Measurements from ENCODE around the gene RPL11. TPM values are rescaled to one million over a fixed set of nuclear protein-coding genes. Genes with fewer than 3 reads are reported as not detected.
"Not testable (repeated sequence)": the region's sequence is repeated elsewhere in the genome, so short reads cannot be mapped to it uniquely, and the experiment has no call there.

The RPL11 gene
- total RNA-seq, result 1,530 TPM

DNA sequence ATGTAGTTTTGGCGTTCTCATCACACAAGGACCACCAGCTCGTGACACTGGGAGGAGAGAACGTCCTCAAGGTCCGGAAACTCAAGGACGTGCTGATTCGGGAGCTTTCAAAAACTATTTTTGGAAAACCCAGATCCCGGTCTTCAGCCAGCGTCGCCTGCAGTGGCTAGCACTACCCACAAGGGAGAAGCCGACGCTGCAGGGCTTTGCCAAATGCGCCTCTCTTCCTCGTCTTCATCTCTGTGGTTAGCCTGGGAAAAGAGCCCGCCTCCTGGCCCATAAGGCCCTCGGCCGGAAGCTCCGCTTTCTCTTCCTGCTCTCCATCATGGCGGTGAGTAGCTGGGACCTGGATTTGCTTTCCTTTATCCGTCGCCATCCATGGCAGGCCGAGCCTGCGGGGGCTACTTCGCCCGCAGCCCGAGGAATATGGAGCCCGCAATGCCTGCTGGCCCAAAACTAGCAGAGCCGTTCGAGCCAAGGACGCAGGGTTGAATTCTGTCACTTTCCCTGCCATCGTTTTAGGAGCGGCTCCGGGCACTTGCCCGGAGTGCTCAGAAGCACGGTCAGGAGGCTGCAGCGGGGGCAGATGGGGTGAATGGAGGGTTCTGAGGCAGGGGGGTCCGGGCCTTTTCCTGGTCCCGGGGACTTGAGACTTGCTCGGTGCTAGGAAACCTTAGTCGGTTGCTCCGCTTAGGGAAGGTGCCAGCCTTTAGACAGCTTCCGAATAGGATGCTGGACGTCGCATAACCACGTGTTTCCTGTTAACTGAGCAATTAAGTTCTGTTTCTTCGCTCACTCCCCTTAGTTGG lies at the start of gene RPL11:
RPL11 (plus strand) TSS at position 308 of the 809 bp plus-strand sequence; CDS start at position 326, 18 bp downstream.
- DNase-seq, result peak; percentile 96

DNA sequence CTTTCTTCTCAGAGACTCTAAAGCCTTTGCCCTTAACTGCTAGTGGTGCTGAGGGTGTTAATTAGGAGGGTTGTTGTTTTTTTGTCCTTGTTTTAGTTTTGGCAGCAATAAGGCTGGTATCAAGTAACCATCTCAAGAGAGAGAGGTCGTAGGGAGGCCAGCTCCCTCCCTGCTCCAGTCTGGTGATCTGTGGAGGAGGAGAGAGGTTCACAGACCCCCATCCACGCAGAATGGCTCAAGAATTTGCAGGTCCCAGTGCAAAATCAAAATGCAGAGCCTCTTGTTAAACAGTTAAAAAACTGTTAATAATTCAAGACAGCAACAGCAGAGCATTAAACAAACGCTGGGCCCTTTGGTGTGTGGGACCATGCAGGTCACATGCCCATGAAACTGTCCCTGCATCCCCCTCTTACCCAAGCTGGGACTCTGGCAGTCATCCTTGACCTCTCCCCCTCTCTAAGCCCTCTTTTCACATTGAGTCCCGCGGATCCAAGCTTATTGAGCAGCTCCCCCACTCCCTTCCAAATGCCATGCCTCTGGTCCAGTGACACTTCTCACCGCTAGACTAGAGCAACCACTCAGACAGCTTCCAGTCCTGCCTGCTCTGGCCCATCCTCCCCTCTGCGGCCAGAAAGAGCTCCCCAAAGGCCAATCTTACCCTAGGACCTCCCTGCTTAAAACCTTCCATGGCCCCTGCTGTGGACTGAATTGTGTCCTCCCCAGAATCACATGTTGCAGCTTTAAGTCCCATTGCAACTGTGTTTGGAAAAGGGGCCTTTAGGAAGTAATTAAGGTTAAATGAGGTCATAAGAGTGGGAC lies 47.7 kb upstream of the RPL11 start:
- DNase-seq, result no peak

DNA sequence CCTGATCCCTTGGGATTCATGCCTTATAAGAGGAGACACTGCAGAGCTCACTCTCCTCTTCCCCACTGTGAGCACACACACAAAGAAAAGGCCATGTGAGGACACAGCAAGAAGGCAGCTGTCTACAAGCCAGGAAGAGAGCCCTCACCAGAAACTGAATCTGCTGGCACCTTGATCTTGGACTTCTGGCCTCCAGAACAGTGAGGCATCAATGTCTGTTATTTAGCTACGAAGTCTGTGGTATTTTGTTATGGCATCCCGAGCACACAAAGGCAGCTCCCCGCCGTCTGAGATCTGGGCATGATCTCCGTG lies 47.1 kb upstream of the RPL11 start:
- no peak for DNase-seq

DNA sequence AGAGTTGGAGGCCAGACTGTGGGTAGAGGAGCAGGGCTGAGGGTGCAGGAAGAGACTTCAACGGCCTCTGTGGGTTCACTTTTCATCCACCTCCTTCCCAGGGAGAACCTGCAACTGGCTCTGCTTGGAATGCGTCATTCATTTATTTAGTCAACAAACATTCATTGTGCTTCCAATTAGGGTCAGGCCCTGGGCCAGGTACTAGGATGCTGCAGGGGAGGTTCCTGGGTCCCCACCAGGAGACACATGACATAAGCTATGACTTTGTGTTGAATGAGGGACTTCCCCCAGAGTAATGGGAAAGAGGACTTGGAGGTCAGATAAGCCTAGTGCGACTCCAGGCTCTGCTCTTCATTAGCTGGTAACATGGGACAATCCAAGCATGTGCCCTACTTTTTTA lies 46.3 kb upstream of the RPL11 start:
- DNase-seq, result no peak

DNA sequence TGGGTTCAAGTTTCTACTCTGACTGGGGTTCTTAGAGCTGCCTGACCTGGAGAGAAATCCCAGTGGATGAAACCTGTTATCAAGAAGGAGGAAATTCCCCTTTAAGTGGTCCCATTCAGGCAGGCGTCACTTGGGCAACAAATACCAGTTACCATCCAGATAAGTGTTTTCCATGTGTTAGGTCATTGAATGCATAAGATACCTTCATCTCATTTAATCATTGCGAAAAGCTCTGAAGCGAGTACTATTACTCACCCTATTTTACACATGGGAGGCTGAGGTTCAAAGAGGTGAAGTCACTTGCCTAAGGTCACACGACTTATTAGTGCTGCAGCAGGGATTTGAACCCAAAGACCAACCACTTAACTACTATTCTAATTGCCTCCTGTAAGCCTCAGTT lies 45.5 kb upstream of the RPL11 start:
- DNase-seq, result no peak

DNA sequence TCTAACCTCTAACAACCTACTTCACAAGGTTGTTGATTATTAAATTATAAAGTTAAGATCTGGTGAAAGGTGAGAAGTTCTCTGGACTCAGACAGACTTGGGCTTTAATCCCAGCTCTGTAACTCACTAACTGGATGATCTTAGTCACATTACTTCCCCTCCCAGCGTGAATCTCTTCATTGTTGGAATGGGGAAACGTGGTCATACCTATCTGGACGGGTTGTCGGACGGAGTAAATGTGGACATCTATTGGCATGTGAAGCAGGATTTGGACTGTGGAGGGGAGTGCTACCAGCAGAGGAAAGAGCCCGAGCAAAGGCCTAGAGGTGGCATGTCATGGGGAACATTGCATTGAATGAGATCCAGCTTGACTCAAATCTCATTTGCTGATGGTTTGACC lies 45.1 kb upstream of the RPL11 start:
- no peak for DNase-seq

DNA sequence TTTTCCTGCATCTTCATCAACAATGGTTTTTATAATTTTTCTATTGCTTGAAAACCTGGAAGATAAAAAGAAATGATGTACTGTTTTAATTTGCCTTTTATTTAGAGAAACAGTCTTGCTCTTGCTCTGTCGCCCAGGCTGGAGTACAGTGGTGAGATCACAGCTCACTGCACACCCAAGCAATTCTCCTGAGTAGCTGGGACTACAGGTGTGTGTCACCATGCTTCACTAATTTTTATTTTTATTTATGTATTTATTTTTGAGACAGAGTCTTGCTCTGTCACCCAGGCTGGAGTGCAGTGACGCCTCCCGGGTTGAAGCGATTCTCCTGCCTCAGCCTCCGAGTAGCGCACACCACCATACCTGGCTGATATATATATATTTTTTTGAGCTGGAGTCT lies 43.0 kb upstream of the RPL11 start:
- DNase-seq, result no peak

DNA sequence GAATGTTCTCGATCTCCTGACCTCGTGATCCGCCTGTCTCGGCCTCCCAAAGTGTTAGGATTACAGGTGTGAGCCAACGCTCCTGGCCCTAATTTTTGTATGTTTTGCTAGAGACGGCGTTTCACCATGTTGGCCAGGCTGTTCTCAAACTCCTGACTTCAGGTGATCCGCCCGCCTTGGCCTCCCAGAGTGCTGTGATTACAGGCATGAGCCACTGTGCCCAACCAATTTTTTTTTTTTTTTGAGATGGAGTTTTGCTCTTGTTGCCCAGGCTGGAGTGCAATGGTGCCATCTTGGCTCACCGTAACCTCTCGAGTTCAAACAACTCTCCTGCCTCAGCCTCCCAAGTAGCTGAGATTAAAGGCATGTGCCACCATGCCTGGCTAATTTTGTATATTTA lies 42.4 kb upstream of the RPL11 start:
- DNase-seq, result not testable (repeated sequence)

DNA sequence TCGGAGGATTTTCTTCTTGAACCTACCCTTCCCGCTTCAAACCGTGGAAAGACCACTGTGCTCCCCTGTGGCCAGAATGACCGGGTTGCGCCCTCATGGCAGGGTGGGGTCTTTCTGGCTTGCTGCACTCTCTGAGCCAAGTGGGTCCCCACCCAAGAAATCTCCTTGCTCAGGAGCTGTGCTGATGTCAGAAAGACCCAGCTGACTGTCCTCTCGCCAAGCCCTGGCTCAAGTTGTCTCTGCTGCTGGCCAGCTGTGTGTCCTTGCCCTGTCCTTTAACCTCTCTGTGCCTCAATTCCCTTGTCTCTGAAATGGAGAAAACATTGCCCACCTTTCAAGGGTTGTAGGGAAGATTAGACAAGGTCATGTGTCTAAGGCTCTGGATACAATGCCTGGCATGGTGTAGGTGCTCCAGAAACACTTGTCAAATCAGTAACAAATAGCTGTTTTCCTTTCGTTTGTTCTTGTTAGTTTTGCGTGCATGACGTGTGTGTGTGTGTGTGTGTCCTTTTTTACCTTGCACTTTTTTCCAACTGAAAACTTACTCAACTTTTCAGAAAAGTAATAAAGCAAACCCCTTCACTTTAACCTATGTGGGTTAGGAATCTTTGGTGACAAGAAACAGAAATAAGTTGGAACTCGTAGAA lies 41.1 kb upstream of the RPL11 start:
- DNase-seq, result no peak

DNA sequence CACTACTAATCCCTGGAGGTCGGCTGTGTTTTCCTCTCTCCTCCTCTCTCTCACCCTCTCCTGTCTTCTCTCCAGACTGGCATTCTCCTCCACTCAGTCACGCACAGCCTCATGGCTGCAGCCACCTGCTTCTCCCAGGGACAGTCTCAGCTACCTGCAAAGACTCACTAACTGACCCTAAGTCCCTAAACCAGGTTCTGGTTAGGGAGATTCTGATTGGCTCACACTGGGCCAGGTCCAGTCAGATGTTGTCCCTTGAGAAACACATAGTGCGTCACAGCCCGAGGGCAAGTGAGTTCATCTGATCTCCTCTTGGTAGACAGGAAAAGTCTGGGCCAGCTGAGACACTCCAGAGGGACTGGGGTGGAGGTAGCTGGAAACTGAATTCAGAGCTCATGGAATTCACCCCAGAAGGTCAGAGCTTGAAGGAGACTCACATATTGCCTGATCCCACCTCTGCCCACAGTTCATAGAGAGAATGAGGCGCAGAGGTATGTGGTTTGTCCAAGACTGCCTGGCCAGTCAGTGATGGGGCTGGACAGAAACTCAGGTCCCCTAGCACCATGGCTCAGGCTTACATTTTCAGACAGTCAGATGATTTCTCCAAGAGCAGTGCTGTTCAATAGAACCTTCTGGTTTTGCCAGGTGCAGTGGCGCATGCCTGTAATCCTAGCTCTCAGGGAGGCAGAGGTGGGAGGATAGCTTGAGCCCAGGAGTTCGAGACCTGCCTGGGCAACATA lies 40.4 kb upstream of the RPL11 start:
- DNase-seq, result no peak

DNA sequence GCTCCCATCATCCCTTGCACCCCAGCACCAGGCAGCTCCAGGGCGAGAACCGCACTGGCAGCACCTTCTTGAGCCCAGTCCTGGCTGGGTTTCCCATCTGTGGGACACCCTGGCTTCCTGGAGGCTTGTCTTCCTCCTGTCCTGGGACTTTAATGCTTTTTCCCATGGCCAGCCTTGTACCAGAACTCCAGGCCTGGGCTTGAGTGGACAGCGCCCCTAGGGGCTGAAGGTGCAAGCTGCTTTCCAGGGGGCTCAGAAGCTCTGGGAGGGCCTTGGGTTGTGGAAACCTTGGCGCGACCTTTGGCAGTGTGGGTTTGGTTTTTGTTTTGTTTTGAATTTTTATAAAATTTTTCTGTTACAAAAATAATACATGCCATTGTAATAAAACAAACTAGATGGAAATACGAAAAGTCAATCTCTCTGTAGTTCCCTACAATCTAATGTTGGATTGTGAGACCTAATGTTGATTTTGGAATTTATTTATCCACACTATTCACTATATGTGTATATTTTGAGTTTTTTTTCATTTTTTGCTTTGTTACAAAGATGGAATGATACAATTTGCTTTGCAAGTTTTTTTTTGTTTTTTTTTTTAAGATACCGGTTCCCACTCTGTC lies 33.8 kb upstream of the RPL11 start:
- no peak for DNase-seq

DNA sequence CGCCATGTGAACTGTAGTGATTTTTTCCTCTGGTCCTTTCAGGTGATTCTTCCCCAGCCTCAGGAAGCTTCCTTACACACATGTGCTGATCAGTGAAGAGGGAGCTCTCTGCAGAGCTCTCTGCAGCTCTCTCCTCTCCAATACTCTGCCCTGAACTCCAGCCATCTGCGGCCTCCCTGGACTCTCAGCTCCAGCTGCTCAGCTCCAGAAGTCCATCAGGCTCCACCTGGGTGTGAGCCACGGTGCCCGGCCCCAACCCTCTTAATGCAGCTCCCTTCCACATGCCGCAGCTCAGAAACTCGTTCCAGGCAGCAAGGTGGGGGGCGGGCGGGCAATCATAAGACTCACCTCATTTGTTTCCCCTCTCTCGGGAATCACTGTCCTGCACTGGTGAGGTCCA lies 30.9 kb upstream of the RPL11 start:
- no peak for DNase-seq

DNA sequence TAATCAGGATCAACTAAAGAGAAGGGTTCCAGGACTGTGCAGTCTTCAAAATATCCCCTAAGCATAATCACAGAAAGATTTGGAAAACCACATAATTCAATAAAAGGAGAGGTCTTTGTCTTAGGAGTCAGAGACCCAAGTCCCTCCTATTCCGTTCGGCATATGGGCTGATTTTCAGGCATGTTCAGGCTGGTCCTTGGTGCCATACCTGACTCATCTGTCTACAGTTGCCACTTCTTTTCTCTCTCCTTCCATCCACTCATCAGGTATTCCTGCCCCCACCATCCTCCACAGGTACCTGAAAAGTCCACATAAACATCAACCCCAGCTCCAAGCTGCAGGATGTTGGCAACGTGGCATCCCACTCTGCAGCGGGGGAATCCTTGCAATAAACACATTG lies 29.7 kb upstream of the RPL11 start:
- DNase-seq, result no peak

DNA sequence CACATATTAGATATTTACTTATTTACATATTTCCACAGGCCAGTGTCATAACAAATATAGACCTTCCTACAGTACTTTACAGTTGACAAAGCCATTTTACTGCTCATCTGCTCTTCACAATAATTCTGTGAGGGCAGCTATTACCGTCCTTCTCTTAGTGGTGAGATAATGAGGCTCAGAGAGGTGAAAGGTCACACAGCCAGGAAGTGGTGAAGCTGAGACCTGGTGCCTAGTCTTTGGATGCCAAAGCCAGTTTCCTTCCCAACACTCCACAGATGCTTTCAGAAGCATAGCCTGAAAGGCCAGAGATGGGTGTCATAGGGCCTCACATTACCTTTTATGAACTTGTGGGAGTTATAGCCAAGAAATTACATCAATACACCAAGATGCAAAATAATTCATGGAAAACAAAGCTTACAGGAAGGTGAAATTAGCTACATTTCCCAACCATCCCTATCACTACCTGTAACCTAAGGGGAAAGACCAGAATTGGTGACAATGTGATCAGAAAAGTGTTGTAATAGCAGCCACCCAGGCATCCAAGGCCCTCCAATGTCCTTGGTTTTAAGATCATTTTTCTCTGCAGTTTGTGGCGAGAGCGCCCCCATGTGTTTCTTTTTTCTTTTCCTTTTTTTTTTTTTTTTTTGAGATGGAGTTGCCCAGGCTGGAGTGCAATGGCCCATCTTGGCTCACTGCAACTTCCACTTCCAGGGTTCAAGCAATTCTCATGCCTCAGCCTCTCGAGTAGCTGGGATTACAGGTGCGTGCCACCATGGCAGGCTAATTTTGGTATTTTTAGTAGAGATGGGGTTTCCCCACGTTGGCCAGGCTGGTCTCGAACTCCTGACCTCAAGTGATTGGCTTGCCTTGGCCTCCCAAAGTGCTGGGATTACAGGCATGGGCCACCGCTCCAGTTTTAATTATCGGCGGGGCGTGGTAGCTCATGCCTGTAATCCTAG lies 26.5 kb upstream of the RPL11 start:
- no peak for DNase-seq

DNA sequence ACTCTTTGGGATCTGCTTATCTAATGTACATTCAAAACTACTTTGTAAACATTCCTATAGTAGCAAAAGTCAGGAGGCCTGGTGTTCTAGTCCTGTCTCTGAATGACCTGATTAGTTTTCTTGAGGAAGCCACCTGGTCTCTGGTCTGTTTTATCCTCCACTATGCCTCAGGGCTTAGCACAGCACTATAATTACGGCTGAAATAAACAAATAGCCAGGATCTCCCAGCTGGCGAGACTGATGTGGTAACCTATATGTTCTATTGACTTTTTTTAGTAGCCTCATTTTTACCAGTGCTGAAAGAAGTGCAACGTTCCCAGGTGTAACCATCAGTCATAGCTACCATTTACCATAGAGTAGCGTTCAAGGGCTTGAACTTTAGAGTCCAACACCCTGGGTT lies 24.2 kb upstream of the RPL11 start:
- no peak for DNase-seq

DNA sequence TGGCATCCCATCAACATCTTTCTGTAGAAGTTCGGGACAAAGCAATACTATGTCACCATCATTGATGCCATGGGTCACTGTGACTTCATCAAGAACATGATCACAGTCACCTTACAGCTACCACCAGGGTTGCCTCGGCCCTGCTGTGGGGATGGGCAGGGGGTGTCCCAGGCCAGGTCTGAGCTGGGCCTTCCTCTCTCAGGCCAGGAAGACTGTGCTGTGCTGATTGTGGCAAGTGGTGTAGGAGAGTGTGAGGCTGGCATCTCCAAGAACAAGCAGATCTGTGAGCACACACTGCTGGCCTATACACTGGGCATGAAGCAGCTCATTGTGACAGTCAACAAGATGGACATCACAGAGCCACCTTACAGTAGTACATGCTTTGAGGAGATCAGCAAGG lies 20.9 kb upstream of the RPL11 start:
- DNase-seq, result no peak

DNA sequence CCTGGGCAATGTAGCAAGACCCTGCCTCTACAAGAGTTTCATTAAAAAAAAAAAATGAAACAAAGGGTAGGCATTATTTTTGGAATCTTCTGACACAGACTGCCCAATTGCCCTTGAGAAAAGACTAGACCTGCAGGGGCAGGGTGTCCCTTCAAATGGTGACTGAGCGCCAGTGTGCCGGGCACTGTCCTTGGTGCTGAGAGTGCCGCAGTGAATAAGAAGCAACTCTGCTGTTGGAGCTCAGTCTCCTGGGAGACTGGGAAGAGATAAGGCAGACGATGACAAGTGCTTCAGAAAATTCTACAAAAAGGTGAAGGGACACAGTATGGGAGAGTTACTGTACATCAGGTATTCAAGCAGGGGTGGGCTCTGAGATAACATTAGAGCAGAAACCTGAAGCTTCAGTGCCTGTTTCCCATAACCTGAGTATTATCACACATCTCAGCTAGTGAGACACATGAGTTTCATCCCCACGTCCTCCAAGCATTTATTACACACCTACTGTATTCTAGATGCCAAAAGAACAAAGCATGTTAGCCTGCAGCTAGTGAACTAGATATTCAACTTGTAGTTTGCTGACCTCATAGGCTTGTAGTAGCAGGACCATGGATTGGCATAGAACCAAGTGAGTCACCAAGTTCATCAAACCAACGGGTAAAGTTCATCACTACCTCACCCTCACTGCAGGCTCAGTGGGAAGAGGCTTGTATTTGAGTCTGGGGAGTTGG lies 18.4 kb upstream of the RPL11 start:
- no peak for DNase-seq

DNA sequence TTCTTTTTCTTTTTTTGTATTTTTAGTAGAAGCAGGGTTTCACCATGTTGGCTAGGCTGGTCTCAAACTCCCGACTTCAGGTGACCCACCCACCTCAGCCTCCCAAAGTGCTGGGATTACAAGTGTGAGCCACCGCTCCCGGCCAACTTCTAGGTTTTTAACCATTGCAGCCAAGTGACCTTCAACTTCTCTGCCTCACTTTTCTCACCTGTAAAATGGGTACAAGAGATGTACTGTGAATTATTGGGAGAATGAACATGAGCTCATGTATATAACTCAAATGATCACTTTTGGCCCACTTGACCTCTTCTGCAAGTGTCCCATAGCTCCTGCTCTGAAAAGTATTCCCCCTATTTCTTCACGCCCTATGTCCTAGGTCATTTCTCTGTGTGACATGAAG lies 11.8 kb upstream of the RPL11 start:
- no peak for DNase-seq

DNA sequence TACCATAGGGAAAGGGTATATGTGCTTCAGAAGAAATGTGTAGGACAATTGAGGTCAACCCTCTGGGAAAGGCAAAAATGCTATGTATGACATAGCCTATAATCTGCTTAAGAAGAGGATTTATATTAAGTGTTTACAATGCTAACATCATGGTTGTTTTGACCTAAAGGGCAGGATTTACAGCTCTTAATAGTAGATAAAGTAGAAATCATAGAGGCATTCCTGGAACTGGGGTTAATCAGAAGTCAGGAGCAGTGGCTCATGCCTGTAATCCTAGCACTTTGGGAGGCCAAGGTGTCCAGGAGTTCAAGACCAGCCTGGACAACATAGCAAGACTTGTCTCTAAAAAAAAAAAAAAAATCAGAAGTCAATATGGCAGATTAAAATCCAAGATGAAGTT lies 8.7 kb upstream of the RPL11 start:
- DNase-seq, result no peak

DNA sequence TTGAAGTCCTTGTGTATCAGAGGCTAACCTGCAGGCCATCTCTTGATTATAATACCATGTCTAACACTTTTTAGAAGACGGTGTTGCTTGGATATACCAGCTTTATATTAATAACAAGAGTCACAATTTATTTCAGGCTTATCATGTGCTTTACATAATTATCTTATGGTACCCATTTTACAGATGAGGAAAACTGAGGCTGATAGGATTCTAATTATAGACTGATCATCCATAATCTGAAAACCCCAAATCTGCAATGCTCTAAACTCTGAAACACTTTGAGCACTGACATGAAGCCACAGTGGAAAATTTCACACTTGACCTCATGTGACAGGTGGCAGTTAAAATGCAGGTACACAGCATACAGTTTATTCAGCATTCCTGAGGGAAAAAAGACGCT lies 7.2 kb upstream of the RPL11 start:
- DNase-seq, result no peak

Measured in skin of body (tissue), 2 donors.